Breast epithelium (tissue), 4 donors: ENCODE data around the gene PRR22. TPM values are rescaled to one million over a fixed set of nuclear protein-coding genes. Genes with fewer than 3 reads are reported as not detected.

Source experiments
- DNase-seq, 2 donors: peaks; one replicate each; pipeline ENCODE4 v3.0.0-alpha.2; 2019; ENCODE audit warnings: low spot score in 2 of 2
- H3K27ac ChIP-seq, 2 donors: fragments of 200-600 bp; sonication (generic) in 1 of 2; one replicate each; pipeline ENCODE4 v1.5.1; 2016 to 2019; ENCODE audit warnings: mild to moderate bottlenecking in 1 of 2
- H3K27me3 ChIP-seq, 2 donors: fragments of 200-600 bp; sonication (generic) in 1 of 2; one replicate each; pipeline versions ENCODE4 v1.5.1 to v1.6.0; 2017 to 2019; ENCODE audit warnings: control low read depth in 1 of 2, mild to moderate bottlenecking in 1 of 2
- H3K36me3 ChIP-seq: fragments of 200-600 bp; one replicate; pipeline ENCODE4 v1.5.1; 2019
- H3K4me1 ChIP-seq, 2 donors: fragments of 200-600 bp; sonication (generic); one replicate each; pipeline ENCODE4 v1.5.1; 2016 to 2019; ENCODE audit warnings: control low read depth in 1 of 2
- H3K4me3 ChIP-seq, 3 donors: fragments of 200-600 bp; sonication (generic); 1 replicate in 2 of 3; 2 replicates in 1 of 3; pipeline ENCODE4 v1.5.1; 2016 to 2019; ENCODE audit warnings: mild to moderate bottlenecking in 3 of 3, moderate library complexity in 2 of 3
- H3K9me3 ChIP-seq, 2 donors: fragments of 200-600 bp; sonication (generic) in 1 of 2; one replicate each; pipeline ENCODE4 v1.5.1; 2016 to 2019; ENCODE audit warnings: control low read depth in 1 of 2
- CTCF ChIP-seq, 3 donors: fragments of 450-650 bp; IDR thresholded peaks; one replicate each; pipeline ENCODE4 v1.5.1; 2016 to 2017; ENCODE audit warnings: antibody characterized with exemption in 3 of 3, mild to moderate bottlenecking in 3 of 3, moderate library complexity in 3 of 3
- POLR2A ChIP-seq: fragments of 450-650 bp; IDR thresholded peaks from one replicate; pipeline ENCODE4 v1.6.1; 2016; ENCODE audit warnings: antibody characterized with exemption, mild to moderate bottlenecking, moderate library complexity
- POLR2AphosphoS5 ChIP-seq, 3 donors: sonication (generic); formaldehyde crosslinking; IDR thresholded peaks; one replicate each; pipeline ENCODE4 v1.6.1; 2017; ENCODE audit warnings: antibody characterized with exemption in 3 of 3
- intact Hi-C: fragments of 100-400 bp; cut with DNase I; formaldehyde crosslinking; loops from one replicate; pipeline ENCODE4 v1.15.1; 2023; ENCODE audit warnings: low total_unique reads
- total RNA-seq, 3 donors: library from RNA; depleted of rRNA; stranded (reverse); fragments of >200 nt; gene quantifications; one replicate each; pipeline ENCODE4 v1.1.0, GENCODE V29; 2016

Gene PRR22
- total RNA-seq, 3 donors from 2014 or later, result 0.64 to 2.0 (median 1.2) TPM

GRCh38 chr19:5825178-5825577 lies 40.6 kb upstream of the PRR22 start:
- intact Hi-C loops, result no loop called here
- DNase-seq, result no peak
- peaks cover 0 to 3% of the 10 kb centered on the region in 2 donors for H3K4me1 ChIP-seq
- H3K9me3 ChIP-seq, result no peaks in the 10 kb centered on the region
- peaks cover 0 to 5% of the 10 kb centered on the region in 2 donors for H3K27me3 ChIP-seq
- no peak overlapping the region for H3K4me3 ChIP-seq
- H3K36me3 ChIP-seq, result no peaks in the 10 kb centered on the region
- H3K27ac ChIP-seq, result no peak overlapping the region
- TF ChIP-seq POLR2A (no peak), POLR2AphosphoS5 (IDR thresholded peaks at IDR 0.05) (no peak), CTCF (IDR thresholded peaks at IDR 0.05) (no peak)

- no peak for DNase-seq
- no peak for TF ChIP-seq POLR2A
- TF ChIP-seq CTCF (IDR thresholded peaks at IDR 0.05), result no peak
- TF ChIP-seq POLR2AphosphoS5 (IDR thresholded peaks at IDR 0.05), result no peak
- Histone ChIP-seq H3K27me3 (peaks cover 0 to 5% of the 10 kb centered on the region in 2 donors), H3K9me3 (no peaks in the 10 kb centered on the region), H3K4me3 (no peak overlapping the region), H3K4me1 (peaks cover 0 to 3% of the 10 kb centered on the region in 2 donors), H3K27ac (no peak overlapping the region), H3K36me3 (no peaks in the 10 kb centered on the region)
- intact Hi-C loops, result no loop called here
These were observed 40.2 kb upstream of the PRR22 start for GRCh38 chr19:5824751-5825150.

DNA sequence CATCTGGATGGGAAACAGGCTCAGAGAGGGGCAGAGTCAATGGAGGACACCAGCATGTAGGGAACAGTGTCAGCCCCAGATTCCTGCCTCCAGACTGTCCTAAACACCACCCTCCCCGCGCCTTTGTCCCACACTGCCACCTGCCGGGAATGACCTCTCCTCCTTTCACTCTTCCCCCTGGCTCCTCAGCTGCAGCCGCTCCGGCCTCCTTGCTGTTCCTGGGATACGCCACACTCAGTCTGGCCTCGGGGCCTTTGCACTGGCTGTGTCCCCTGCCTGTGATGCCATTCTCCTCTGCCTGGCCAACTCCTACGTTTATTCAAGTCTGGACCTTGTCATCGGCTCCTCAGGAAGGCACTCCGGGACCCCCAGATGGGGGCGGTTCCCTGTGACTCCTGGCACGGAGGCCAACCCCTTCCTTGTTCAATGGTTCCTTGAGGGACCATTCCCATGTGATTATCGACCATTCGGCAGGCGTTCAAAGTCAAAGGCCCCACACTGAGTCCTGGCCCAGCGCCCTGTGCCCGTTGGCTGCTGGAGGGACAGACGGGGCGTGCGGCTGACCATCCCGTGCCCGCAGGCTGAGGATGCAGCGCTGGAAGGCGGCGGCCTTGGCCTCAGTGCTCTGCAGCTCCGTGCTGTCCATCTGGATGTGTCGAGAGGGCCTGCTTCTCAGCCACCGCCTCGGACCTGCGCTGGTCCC lies 39.2 kb upstream of the PRR22 start:
- Histone ChIP-seq H3K36me3 (no peaks in the 10 kb centered on the region), H3K27ac (no peak overlapping the region), H3K9me3 (no peaks in the 10 kb centered on the region), H3K4me1 (peaks cover 0 to 3% of the 10 kb centered on the region in 2 donors), H3K4me3 (no peak overlapping the region), H3K27me3 (no peaks in the 10 kb centered on the region)
- no peak for DNase-seq
- intact Hi-C loops, result no loop called here
- TF ChIP-seq POLR2AphosphoS5 (IDR thresholded peaks at IDR 0.05) (no peak), POLR2A (no peak), CTCF (IDR thresholded peaks at IDR 0.05) (no peak)

DNA sequence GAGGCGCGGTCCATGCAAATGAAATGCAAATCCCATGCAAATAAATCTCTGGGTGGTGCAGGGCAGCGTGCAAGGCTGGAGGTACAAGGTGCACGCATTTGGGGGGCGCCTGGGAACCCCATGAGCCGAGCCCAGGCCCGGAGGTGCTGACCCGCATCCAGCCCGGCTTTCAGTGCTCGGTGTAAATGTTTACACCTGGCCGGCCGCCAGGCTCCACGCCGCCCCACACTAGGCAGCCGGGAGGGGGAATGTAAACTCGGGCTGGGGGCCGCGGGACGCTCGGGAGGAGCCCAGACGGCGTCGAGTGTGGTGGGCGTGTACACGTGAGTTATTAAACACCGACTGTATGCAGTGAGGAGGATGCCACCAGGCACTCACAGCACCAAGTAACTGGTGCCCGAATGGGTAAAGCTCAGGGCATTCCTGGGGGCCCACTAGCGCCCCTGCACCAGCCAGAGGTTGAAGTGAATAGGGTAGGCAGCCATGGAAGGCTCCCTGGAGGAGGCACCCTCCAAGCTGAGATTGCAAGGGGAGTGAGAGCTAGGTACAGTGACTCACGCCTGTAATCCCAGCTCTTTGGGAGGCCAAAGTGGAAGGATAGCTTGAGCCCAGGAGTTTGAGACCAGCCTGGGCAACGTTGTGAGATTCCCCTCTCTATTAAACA lies 37.8 kb upstream of the PRR22 start:
- no peaks in the 10 kb centered on the region for H3K27me3 ChIP-seq
- H3K4me1 ChIP-seq, result no peaks in the 10 kb centered on the region
- H3K9me3 ChIP-seq, result no peaks in the 10 kb centered on the region
- TF ChIP-seq POLR2A, result no peak
- no peak for TF ChIP-seq POLR2AphosphoS5 (IDR thresholded peaks at IDR 0.05)
- TF ChIP-seq CTCF (IDR thresholded peaks at IDR 0.05), result no peak
- DNase-seq, result no peak
- H3K36me3 ChIP-seq, result no peaks in the 10 kb centered on the region
- H3K27ac ChIP-seq, result no peak overlapping the region
- H3K4me3 ChIP-seq, result no peak overlapping the region
- intact Hi-C loops, result no loop called here

- Histone ChIP-seq H3K27me3 (no peaks in the 10 kb centered on the region), H3K27ac (no peak overlapping the region), H3K4me1 (no peaks in the 10 kb centered on the region), H3K9me3 (no peaks in the 10 kb centered on the region), H3K36me3 (no peaks in the 10 kb centered on the region), H3K4me3 (no peak overlapping the region)
- no peak for DNase-seq
- TF ChIP-seq POLR2AphosphoS5 (IDR thresholded peaks at IDR 0.05) (no peak), CTCF (IDR thresholded peaks at IDR 0.05) (no peak), POLR2A (no peak)
- intact Hi-C loops, result no loop called here
These were observed 37.1 kb upstream of the PRR22 start for GRCh38 chr19:5821521-5822180.
